NCI-H69 (cell line): ENCODE results near the gene TXNDC17.
"Not testable (repeated sequence)": the region's sequence is repeated elsewhere in the genome, so short reads cannot be mapped to it uniquely, and the experiment has no call there.

Experiments
- DNase-seq: peaks from one replicate; lab custom pipeline; 2025; lab: John Stamatoyannopoulos, UW

TXNDC17 gene

GRCh38 chr17:6640536-6641246 lies at the start of gene TXNDC17, which contains the start of gene KIAA0753:
Gene TXNDC17, plus strand, starts transcription at chr17:6641060. Its CDS starts 23 bp downstream, at chr17:6641083.
Gene KIAA0753, minus strand, starts transcription at chr17:6640711. Its CDS starts 5,608 bp downstream, at chr17:6635103.
- peak; percentile 89 for DNase-seq

- no peak for DNase-seq
Observed at GRCh38 chr17:6591599-6592158, 49.2 kb upstream of the TXNDC17 start.

- DNase-seq = no peak
Observed at GRCh38 chr17:6592173-6592572, 48.7 kb upstream of the TXNDC17 start.

GRCh38 chr17:6593371-6593770 lies 47.5 kb upstream of the TXNDC17 start:
- DNase-seq = not testable (repeated sequence)

GRCh38 chr17:6596081-6596480 lies 44.8 kb upstream of the TXNDC17 start:
- no peak for DNase-seq

GRCh38 chr17:6596511-6596910 lies 44.3 kb upstream of the TXNDC17 start:
- no peak for DNase-seq

GRCh38 chr17:6596941-6597340 lies 43.9 kb upstream of the TXNDC17 start:
- DNase-seq = no peak

GRCh38 chr17:6597727-6598126 lies 43.1 kb upstream of the TXNDC17 start:
- no peak for DNase-seq

GRCh38 chr17:6599364-6599763 lies 41.5 kb upstream of the TXNDC17 start:
- DNase-seq = no peak

GRCh38 chr17:6602141-6602540 lies 38.7 kb upstream of the TXNDC17 start:
- DNase-seq = no peak

GRCh38 chr17:6603744-6604325 lies 37.0 kb upstream of the TXNDC17 start:
- DNase-seq = peak; percentile 4

- DNase-seq = no peak
Observed at GRCh38 chr17:6605142-6605541, 35.7 kb upstream of the TXNDC17 start.

GRCh38 chr17:6608321-6608720 lies 32.5 kb upstream of the TXNDC17 start:
- no peak for DNase-seq

GRCh38 chr17:6610011-6610410 lies 30.8 kb upstream of the TXNDC17 start:
- DNase-seq = no peak

- DNase-seq = no peak
Observed at GRCh38 chr17:6611231-6611630, 29.6 kb upstream of the TXNDC17 start.

GRCh38 chr17:6623941-6624340 lies 16.9 kb upstream of the TXNDC17 start:
- no peak for DNase-seq

- DNase-seq = no peak
Observed at GRCh38 chr17:6626616-6627015, 14.2 kb upstream of the TXNDC17 start.

GRCh38 chr17:6627019-6627418 lies 13.8 kb upstream of the TXNDC17 start:
- no peak for DNase-seq

GRCh38 chr17:6630390-6630789 lies 10.5 kb upstream of the TXNDC17 start:
- no peak for DNase-seq

- no peak for DNase-seq
Observed at GRCh38 chr17:6632530-6632929, 8.3 kb upstream of the TXNDC17 start.

GRCh38 chr17:6633263-6633662 lies 7.6 kb upstream of the TXNDC17 start:
- DNase-seq = no peak

- no peak for DNase-seq
Observed at GRCh38 chr17:6636105-6636504, 4.8 kb upstream of the TXNDC17 start.
